IMR-90 (cell line): ENCODE measurements around the gene KCNJ2. TPM values are rescaled to one million over a fixed set of nuclear protein-coding genes. Genes with fewer than 3 reads are reported as not detected.

Source experiments
- ATAC-seq: fragments of 200-7000 bp; cut with Tn5 transposase; 2 replicates; pipeline ENCODE4 v1.9.1; 2020; ENCODE audit warnings: low read depth, mild to moderate bottlenecking, moderate library complexity
- BruUV-seq: library from RNA; stranded (reverse); fragments of 400-500 nt; replicated peaks from 2 replicates; lab custom pipeline; 2021; lab: Mats Ljungman, UMichigan
- CTCF ChIA-PET: fragments of 300-600 bp; formaldehyde crosslinking; extraction: SDS; loops from one replicate; lab custom pipeline; 2021; ENCODE audit warnings: antibody characterized with exemption; lab: Yijun Ruan, JAX
- POLR2A ChIA-PET: fragments of 300-600 bp; sonication (Branson Sonifier 250); formaldehyde crosslinking; loops from one replicate; lab custom pipeline; 2022; ENCODE audit warnings: antibody characterized with exemption; ENCODE audit not compliant: unreplicated experiment; lab: Charles Lee
- DNase-seq: peaks from one replicate; pipeline ENCODE4 v3.0.0; 2013
- H2AFZ ChIP-seq: replicated peaks from 2 replicates; pipeline ENCODE3; 2013; ENCODE audit warnings: low read length, mild to moderate bottlenecking; ENCODE audit not compliant: poor library complexity
- H2AK5ac ChIP-seq: 2 replicates; pipeline ENCODE4 v1.6.1; 2013; ENCODE audit warnings: low read depth, low read length, inconsistent platforms
- H2AK9ac ChIP-seq: replicated peaks from 2 replicates; pipeline ENCODE3; 2013; ENCODE audit warnings: mild to moderate bottlenecking, low read depth, low read length, moderate library complexity; ENCODE audit not compliant: poor library complexity
- H2BK120ac ChIP-seq: 2 replicates; pipeline ENCODE4 v1.6.1; 2013; ENCODE audit warnings: low read depth, low read length, inconsistent platforms
- H2BK15ac ChIP-seq: 3 replicates; pipeline ENCODE4 v1.6.1; 2013; ENCODE audit warnings: low read depth, low read length, inconsistent platforms
- H2BK20ac ChIP-seq: 2 replicates; pipeline ENCODE4 v1.6.1; 2013; ENCODE audit warnings: low read depth, mild to moderate bottlenecking, inconsistent platforms, low read length, moderate library complexity
- H2BK5ac ChIP-seq: 2 replicates; pipeline ENCODE4 v1.6.1; 2013; ENCODE audit warnings: mild to moderate bottlenecking, low read depth, low read length, inconsistent platforms; ENCODE audit not compliant: poor library complexity, severe bottlenecking
- H3K14ac ChIP-seq: replicated peaks from 2 replicates; pipeline ENCODE4 v1.6.1; 2013; ENCODE audit warnings: low read depth, low read length, inconsistent platforms
- H3K18ac ChIP-seq: 2 replicates; pipeline ENCODE4 v1.6.1; 2013; ENCODE audit warnings: low read depth, low read length, control low read depth
- H3K23ac ChIP-seq: 2 replicates; pipeline ENCODE4 v1.6.1; 2013; ENCODE audit warnings: low read depth, low read length, inconsistent platforms
- H3K27ac ChIP-seq: 2 replicates; pipeline ENCODE4 v1.5.1; 2013; ENCODE audit warnings: mild to moderate bottlenecking, control low read depth, low read length; ENCODE audit not compliant: insufficient read depth
- H3K27me3 ChIP-seq: 2 replicates; pipeline ENCODE4 v1.6.1; 2013; ENCODE audit warnings: low read length; ENCODE audit not compliant: control insufficient read depth, insufficient read depth
- H3K36me3 ChIP-seq: 2 replicates; pipeline ENCODE4 v1.6.1; 2013; ENCODE audit warnings: low read length, mixed read lengths; ENCODE audit not compliant: control insufficient read depth, insufficient read depth
- H3K4ac ChIP-seq: 2 replicates; pipeline ENCODE4 v1.6.1; 2013; ENCODE audit warnings: low read depth, low read length, inconsistent platforms
- H3K4me1 ChIP-seq: 2 replicates; pipeline ENCODE4 v1.6.1; 2013; ENCODE audit warnings: low read length, mixed read lengths; ENCODE audit not compliant: control insufficient read depth, insufficient read depth
- H3K4me2 ChIP-seq: 2 replicates; pipeline ENCODE4 v1.6.1; 2013; ENCODE audit warnings: low read depth, mild to moderate bottlenecking, control low read depth, low read length, moderate library complexity
- H3K4me3 ChIP-seq: 2 replicates; pipeline ENCODE4 v1.5.1; 2013; ENCODE audit warnings: low read depth, mild to moderate bottlenecking, control low read depth, low read length, moderate library complexity; ENCODE audit not compliant: insufficient read depth
- H3K56ac ChIP-seq: 2 replicates; pipeline ENCODE4 v1.6.1; 2013; ENCODE audit warnings: low read length, inconsistent platforms; ENCODE audit not compliant: insufficient read depth; ENCODE audit errors: extremely low read depth
- H3K79me1 ChIP-seq, 2 experiments: 2 replicates each; pipeline ENCODE4 v1.6.1; 2013; ENCODE audit warnings: low read length in 2 of 2, inconsistent platforms in 1 of 2, low read depth in 1 of 2
- H3K9ac ChIP-seq: 2 replicates; pipeline ENCODE4 v1.6.1; 2013; ENCODE audit warnings: low read depth, low read length, control low read depth
- H3K9me1 ChIP-seq: 2 replicates; pipeline ENCODE4 v1.6.1; 2013; ENCODE audit warnings: low read length, inconsistent platforms; ENCODE audit not compliant: insufficient read depth
- H3K9me3 ChIP-seq: 2 replicates; pipeline ENCODE4 v1.6.1; 2013; ENCODE audit warnings: low read length; ENCODE audit not compliant: control insufficient read depth, insufficient read depth
- H4K20me1 ChIP-seq: 2 replicates; pipeline ENCODE4 v1.6.1; 2013; ENCODE audit warnings: low read length, inconsistent platforms; ENCODE audit not compliant: insufficient read depth
- H4K5ac ChIP-seq: 2 replicates; pipeline ENCODE4 v1.6.1; 2013; ENCODE audit warnings: mild to moderate bottlenecking, low read depth, low read length, control low read depth
- H4K8ac ChIP-seq, 2 experiments: 2 replicates each; pipeline ENCODE4 v1.6.1; 2013; ENCODE audit warnings: low read depth in 2 of 2, low read length in 2 of 2, control low read depth in 1 of 2, inconsistent platforms in 1 of 2
- H4K91ac ChIP-seq: 2 replicates; pipeline ENCODE4 v1.6.1; 2013; ENCODE audit warnings: low read depth, low read length, inconsistent platforms; ENCODE audit not compliant: insufficient read depth
- CTCF ChIP-seq: conservative IDR thresholded peaks from 2 replicates; pipeline ENCODE4 v1.5.1; 2012; ENCODE audit warnings: mild to moderate bottlenecking, low read depth, low read length, improper control_type of control experiment
- SMC3 ChIP-seq: fragments of 150-350 bp; IDR thresholded peaks from 2 replicates; pipeline ENCODE4 v1.6.1; 2016; ENCODE audit warnings: low read depth, mild to moderate bottlenecking, antibody characterized with exemption, low read length, moderate library complexity
- WGBS, 2 experiments: methylation state at CpG; one replicate each; pipeline versions ENCODE4 v1.1.5 to v1.1.7; 2013; ENCODE audit warnings: missing lambda C conversion rate in 2 of 2; ENCODE audit not compliant: insufficient read length in 1 of 2; ENCODE audit errors: extremely low coverage in 2 of 2; 5-methylcytosine and 5-hydroxymethylcytosine counted together
- dilution Hi-C: fragments of 300-500 bp; cut with HindIII; formaldehyde crosslinking; loops from one replicate; pipeline ENCODE4 v1.14.3; 2018; ENCODE audit warnings: low sequenced_read_pairs; ENCODE audit not compliant: unreplicated experiment
- in situ Hi-C: fragments of 300-500 bp; cut with MboI; formaldehyde crosslinking; loops from 3 replicates; pipeline ENCODE4 v1.14.3; 2019; ENCODE audit warnings: low sequenced_read_pairs, inconsistent platforms, mixed read lengths
- intact Hi-C: fragments of 100-400 bp; cut with micrococcal nuclease; formaldehyde crosslinking; loops from 2 replicates; pipeline ENCODE4 v1.10.0; 2022
- polyA plus RNA-seq, 3 experiments: library from polyadenylated mRNA; depleted of rRNA; stranded (reverse); fragments of >200 nt; gene quantifications; 2 replicates each; pipeline ENCODE4 v1.2.3, GENCODE V29; 2012; ENCODE audit warnings: low replicate concordance in 1 of 3
- total RNA-seq: library from RNA; depleted of rRNA; stranded (reverse); fragments of >200 nt; gene quantifications from 2 replicates; pipeline ENCODE4 v1.2.3, GENCODE V29; 2012

Gene KCNJ2
- total and polyA plus RNA-seq, 2 of the 4 experiments (the other 2 are of a cell fraction), result 0.55 to 8.6 TPM

GRCh38 chr17:70206361-70207010, 37.2 kb downstream of the KCNJ2 start:
- no peak overlapping the region for H2AK5ac ChIP-seq
- dilution Hi-C loops, result no loop called here
- H3K14ac ChIP-seq, result no peak overlapping the region
- no peak overlapping the region for H3K56ac ChIP-seq
- BruUV-seq, result no TSS peak
- ChIA-PET CTCF (no interaction called here), POLR2A (no interaction called here)
- no peak overlapping the region for H2BK5ac ChIP-seq
- no peak overlapping the region for H3K9ac ChIP-seq
- no peak overlapping the region for H2BK120ac ChIP-seq
- H3K4me2 ChIP-seq, result no peak overlapping the region
- WGBS, 2 experiments, result no CpG with 5 or more reads among the region's 6 CpGs
- no peak overlapping the region for H3K27ac ChIP-seq
- no peak overlapping the region for H4K8ac ChIP-seq
- no peaks in the 10 kb centered on the region for H3K36me3 ChIP-seq
- H3K4ac ChIP-seq, result no peak overlapping the region
- no peak overlapping the region for H3K23ac ChIP-seq
- H3K9me1 ChIP-seq, result no peaks in the 10 kb centered on the region
- H3K27me3 ChIP-seq, result no peaks in the 10 kb centered on the region; the same call in none of the 2 replicates
- no peak overlapping the region for H3K4me3 ChIP-seq
- no peak overlapping the region for H3K18ac ChIP-seq
- H4K20me1 ChIP-seq, result no peaks in the 10 kb centered on the region
- H3K79me1 ChIP-seq, result no peaks in the 10 kb centered on the region
- no peak overlapping the region for H2AFZ ChIP-seq
- H2BK20ac ChIP-seq, result no peak overlapping the region
- H2AK9ac ChIP-seq, result no peak overlapping the region
- no peak overlapping the region for H4K5ac ChIP-seq
- H3K9me3 ChIP-seq, result no peaks in the 10 kb centered on the region
- H3K4me1 ChIP-seq, result no peaks in the 10 kb centered on the region
- DNase-seq, result no peak
- no peak for ATAC-seq
- in situ Hi-C loops, result no loop called here
- no peak overlapping the region for H4K91ac ChIP-seq
- TF ChIP-seq CTCF (no peak), SMC3 (no peak)
- H2BK15ac ChIP-seq, result no peak overlapping the region
- intact Hi-C loops, result no loop called here
